SU-DHL-6 (cell line): ENCODE measurements around the gene RGS1.

ENCODE experiments used
- EZH2phosphoT487 ChIP-seq: fragments of 200-600 bp; sonication (generic), shearing (Covaris generic); conservative IDR thresholded peaks from 2 replicates; pipeline ENCODE4 v1.6.1; 2018; ENCODE audit warnings: mild to moderate bottlenecking, antibody characterized with exemption, low read length, moderate library complexity, mixed read lengths
- TF ChIP-seq, protein P1 (sequence below): fragments of 200-600 bp; sonication (generic); IDR thresholded peaks from one replicate; pipeline ENCODE4 v1.5.1; 2017; ENCODE audit warnings: antibody characterized with exemption, mild to moderate bottlenecking, low read length, moderate library complexity; ENCODE audit not compliant: insufficient read depth, poor library complexity, severe bottlenecking

DNA sequence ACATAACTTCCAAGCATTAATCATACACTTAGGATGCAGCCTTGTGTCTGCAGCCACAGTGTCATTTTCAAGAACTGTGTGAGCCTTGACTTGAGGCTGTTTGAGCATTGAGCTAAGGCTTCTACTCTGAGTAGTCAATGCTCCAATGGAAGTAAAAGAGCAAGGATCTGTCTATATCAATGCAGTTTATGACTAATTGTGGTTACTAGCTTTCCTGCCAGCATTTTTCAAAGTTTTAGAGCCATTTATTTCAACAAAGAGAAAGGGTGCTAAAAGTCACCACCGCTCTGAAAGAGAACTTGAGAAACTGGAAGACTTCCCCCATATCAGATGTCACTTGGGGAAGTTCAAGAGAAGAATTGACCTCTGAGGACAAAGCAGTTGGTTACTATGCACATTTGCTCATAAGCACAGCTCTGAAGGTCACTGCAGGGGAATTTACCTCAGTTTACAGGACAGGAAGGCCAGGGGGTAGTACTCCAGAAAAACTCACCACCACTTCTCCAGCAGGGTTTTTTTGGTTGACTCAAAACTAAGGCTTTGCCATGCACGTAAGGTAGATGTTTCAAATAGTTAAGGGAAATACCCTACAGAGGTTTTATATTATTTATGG lies 24.5 kb upstream of the RGS1 start:
- no peak for TF ChIP-seq EZH2phosphoT487
- TF ChIP-seq, protein P1, sequence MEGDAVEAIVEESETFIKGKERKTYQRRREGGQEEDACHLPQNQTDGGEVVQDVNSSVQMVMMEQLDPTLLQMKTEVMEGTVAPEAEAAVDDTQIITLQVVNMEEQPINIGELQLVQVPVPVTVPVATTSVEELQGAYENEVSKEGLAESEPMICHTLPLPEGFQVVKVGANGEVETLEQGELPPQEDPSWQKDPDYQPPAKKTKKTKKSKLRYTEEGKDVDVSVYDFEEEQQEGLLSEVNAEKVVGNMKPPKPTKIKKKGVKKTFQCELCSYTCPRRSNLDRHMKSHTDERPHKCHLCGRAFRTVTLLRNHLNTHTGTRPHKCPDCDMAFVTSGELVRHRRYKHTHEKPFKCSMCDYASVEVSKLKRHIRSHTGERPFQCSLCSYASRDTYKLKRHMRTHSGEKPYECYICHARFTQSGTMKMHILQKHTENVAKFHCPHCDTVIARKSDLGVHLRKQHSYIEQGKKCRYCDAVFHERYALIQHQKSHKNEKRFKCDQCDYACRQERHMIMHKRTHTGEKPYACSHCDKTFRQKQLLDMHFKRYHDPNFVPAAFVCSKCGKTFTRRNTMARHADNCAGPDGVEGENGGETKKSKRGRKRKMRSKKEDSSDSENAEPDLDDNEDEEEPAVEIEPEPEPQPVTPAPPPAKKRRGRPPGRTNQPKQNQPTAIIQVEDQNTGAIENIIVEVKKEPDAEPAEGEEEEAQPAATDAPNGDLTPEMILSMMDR = no peak
